GM23248 (cell line): ENCODE measurements around the gene FAM76B. TPM values are rescaled to one million over a fixed set of nuclear protein-coding genes. Genes with fewer than 3 reads are reported as not detected.

Source experiments
- DNase-seq: peaks from one replicate; pipeline ENCODE4 v3.0.0-alpha.2; 2015
- H2AFZ ChIP-seq: fragments of 200-600 bp; sonication (generic); 2 replicates; pipeline ENCODE4 v1.6.1; 2016; ENCODE audit warnings: antibody characterized with exemption
- H3F3A ChIP-seq: fragments of 200-600 bp; sonication (generic); 2 replicates; pipeline ENCODE4 v1.6.1; 2016; ENCODE audit warnings: mild to moderate bottlenecking, antibody characterized with exemption, mixed run types; ENCODE audit not compliant: insufficient read depth
- H3K27ac ChIP-seq: fragments of 200-600 bp; sonication (generic); 2 replicates; pipeline ENCODE4 v1.5.1; 2016; ENCODE audit warnings: mild to moderate bottlenecking
- H3K27me3 ChIP-seq: fragments of 200-600 bp; sonication (generic); replicated peaks from 2 replicates; pipeline ENCODE4 v1.6.1; 2016; ENCODE audit warnings: mild to moderate bottlenecking; ENCODE audit not compliant: insufficient read depth
- H3K36me3 ChIP-seq: fragments of 200-600 bp; sonication (generic); 2 replicates; pipeline ENCODE4 v1.6.1; 2016; ENCODE audit warnings: low read depth, mild to moderate bottlenecking
- H3K4me1 ChIP-seq: fragments of 200-600 bp; sonication (generic); 2 replicates; pipeline ENCODE4 v1.6.1; 2016; ENCODE audit warnings: mild to moderate bottlenecking; ENCODE audit not compliant: insufficient read depth
- H3K4me2 ChIP-seq: fragments of 200-600 bp; sonication (generic); one replicate; pipeline ENCODE4 v1.6.1; 2016; ENCODE audit warnings: mild to moderate bottlenecking; ENCODE audit not compliant: unreplicated experiment
- H3K4me3 ChIP-seq: fragments of 200-600 bp; sonication (generic); 2 replicates; pipeline ENCODE4 v1.5.1; 2016; ENCODE audit warnings: mild to moderate bottlenecking
- H3K79me2 ChIP-seq: fragments of 200-600 bp; sonication (generic); 2 replicates; pipeline ENCODE4 v1.6.1; 2016; ENCODE audit warnings: mild to moderate bottlenecking; ENCODE audit not compliant: insufficient read depth
- H3K9ac ChIP-seq: fragments of 200-600 bp; sonication (generic); 2 replicates; pipeline ENCODE4 v1.6.1; 2016; ENCODE audit warnings: mild to moderate bottlenecking
- H3K9me2 ChIP-seq: fragments of 200-600 bp; sonication (generic); 2 replicates; pipeline ENCODE4 v1.6.1; 2016; ENCODE audit warnings: mixed run types, mild to moderate bottlenecking, moderate library complexity; ENCODE audit not compliant: insufficient read depth
- H3K9me3 ChIP-seq: fragments of 200-600 bp; sonication (generic); one replicate; pipeline ENCODE4 v1.6.1; 2017; ENCODE audit warnings: low read depth
- H4K20me1 ChIP-seq: fragments of 200-600 bp; sonication (generic); 2 replicates; pipeline ENCODE4 v1.6.0; 2016; ENCODE audit not compliant: insufficient read depth
- EZH2 ChIP-seq: fragments of 200-600 bp; sonication (generic); IDR thresholded peaks from 2 replicates; pipeline ENCODE4 v1.6.1; 2018; ENCODE audit warnings: antibody characterized with exemption, mild to moderate bottlenecking; ENCODE audit not compliant: insufficient read depth, poor library complexity, severe bottlenecking
- EZH2phosphoT487 ChIP-seq: fragments of 200-600 bp; sonication (generic); IDR thresholded peaks from 2 replicates; pipeline ENCODE4 v1.6.1; 2018; ENCODE audit warnings: antibody characterized with exemption, moderate library complexity, mild to moderate bottlenecking, low read depth; ENCODE audit not compliant: insufficient read depth
- WGBS, 2 experiments: methylation state at CpG; one replicate each; pipeline ENCODE4 v1.1.6; 2015 to 2017; ENCODE audit warnings: low lambda C conversion rate in 2 of 2, low coverage in 1 of 2; ENCODE audit errors: missing lambda C conversion rate in 2 of 2; 5-methylcytosine and 5-hydroxymethylcytosine counted together
- in situ Hi-C: fragments of 300-500 bp; cut with MboI; formaldehyde crosslinking; loops from 2 replicates; pipeline ENCODE4 v1.15.0; 2020
- polyA plus RNA-seq: library from polyadenylated mRNA; unstranded; fragments of >200 nt; fragmentation: Nextera tagmentation; extraction: Ambion mirVana; gene quantifications from 2 replicates; pipeline ENCODE4 v1.2.1, GENCODE V29; 2016
- total RNA-seq: library from RNA; depleted of rRNA; stranded (reverse); fragments of >200 nt; shearing (Covaris generic); gene quantifications from 2 replicates; pipeline ENCODE4 v1.2.3, GENCODE V29; 2014; rRNA removed

The FAM76B gene
- total RNA-seq (10.4 and 15.0 TPM in 2 replicates), polyA plus RNA-seq (8.0 and 9.3 TPM in 2 replicates)

- no peaks in the 10 kb centered on the region for H4K20me1 ChIP-seq
- in situ Hi-C loops = no loop called here
- TF ChIP-seq EZH2phosphoT487 = no peak
- TF ChIP-seq EZH2 = no peak
- H3K27ac ChIP-seq = peak within 1 kb of the TSS; percentile 96
- H3K27me3 ChIP-seq = no peaks in the 10 kb centered on the region
- H3F3A ChIP-seq = peaks cover 4% of the 10 kb centered on the region; the same call in 1 of the 2 replicates
- peak within 1 kb of the TSS; percentile 87 for H3K4me3 ChIP-seq
- peak within 1 kb of the TSS; percentile 93 for H3K4me2 ChIP-seq
- H3K4me1 ChIP-seq = peaks cover 13% of the 10 kb centered on the region
- peaks cover 25% of the 10 kb centered on the region; the same call in 1 of the 2 replicates for H3K36me3 ChIP-seq
- H3K79me2 ChIP-seq = peaks cover 78% of the 10 kb centered on the region
- H2AFZ ChIP-seq = peak within 1 kb of the TSS; percentile 92
- DNase-seq = peak; percentile 99
- WGBS, 2 experiments = 1 to 3% methylated on average over 27 to 61 of the region's 62 CpGs
- H3K9me2 ChIP-seq = no peaks in the 10 kb centered on the region
- H3K9me3 ChIP-seq = no peaks in the 10 kb centered on the region
- H3K9ac ChIP-seq = peak within 1 kb of the TSS; percentile 96
Measured at GRCh38 chr11:95789506-95790122, at the start of gene FAM76B. FAM76B (minus strand) TSS chr11:95789782; CDS start chr11:95789478, 304 bp downstream.

- Histone ChIP-seq H3K27ac (peak overlapping the region; percentile 49), H4K20me1 (no peaks in the 10 kb centered on the region), H3K9ac (peak overlapping the region; percentile 32), H3K9me3 (no peaks in the 10 kb centered on the region), H2AFZ (no peak overlapping the region), H3K9me2 (no peaks in the 10 kb centered on the region), H3F3A (peaks cover 34% of the 10 kb centered on the region), H3K36me3 (peaks cover 28% of the 10 kb centered on the region), H3K4me3 (no peak overlapping the region), H3K4me2 (peak overlapping the region; percentile 11), H3K27me3 (no peaks in the 10 kb centered on the region), H3K79me2 (no peaks in the 10 kb centered on the region), H3K4me1 (peaks cover 27% of the 10 kb centered on the region)
- WGBS, 2 experiments = 10 to 11% methylated on average over 3 of the region's 3 CpGs
- peak; percentile 94 for DNase-seq
- in situ Hi-C loops = loop anchor here (10.0 kb wide), 1 partner anchor 579 kb away; no protein-coding TSS in a partner anchor
- TF ChIP-seq EZH2phosphoT487 (no peak), EZH2 (no peak)
Measured at GRCh38 chr11:95835768-95836488, 46.3 kb upstream of the FAM76B start.

GRCh38 chr11:95835351-95835750 lies 45.8 kb upstream of the FAM76B start:
- no peaks in the 10 kb centered on the region for H3K9me3 ChIP-seq
- peaks cover 33% of the 10 kb centered on the region for H3K4me1 ChIP-seq
- H3K9ac ChIP-seq = no peak overlapping the region
- no peaks in the 10 kb centered on the region for H3K79me2 ChIP-seq
- no peak overlapping the region for H3K27ac ChIP-seq
- 67 to 68% methylated on average over 3 of the region's 3 CpGs for WGBS, 2 experiments
- in situ Hi-C loops = loop anchor here (10.0 kb wide), 1 partner anchor 579 kb away; no protein-coding TSS in a partner anchor
- no peaks in the 10 kb centered on the region for H3K27me3 ChIP-seq
- no peak overlapping the region for H3K4me3 ChIP-seq
- no peaks in the 10 kb centered on the region for H3K9me2 ChIP-seq
- H4K20me1 ChIP-seq = no peaks in the 10 kb centered on the region
- H3K36me3 ChIP-seq = peaks cover 28% of the 10 kb centered on the region
- no peak overlapping the region for H2AFZ ChIP-seq
- H3K4me2 ChIP-seq = no peak overlapping the region
- peaks cover 36% of the 10 kb centered on the region for H3F3A ChIP-seq
- no peak for TF ChIP-seq EZH2phosphoT487
- no peak for TF ChIP-seq EZH2
- no peak for DNase-seq

GRCh38 chr11:95833378-95833777 lies 43.8 kb upstream of the FAM76B start:
- Histone ChIP-seq H3K9ac (no peak overlapping the region), H3K27me3 (no peaks in the 10 kb centered on the region), H3K36me3 (peaks cover 28% of the 10 kb centered on the region), H3K27ac (no peak overlapping the region), H3F3A (peaks cover 50% of the 10 kb centered on the region), H3K4me3 (no peak overlapping the region), H4K20me1 (no peaks in the 10 kb centered on the region), H3K4me1 (peaks cover 36% of the 10 kb centered on the region), H2AFZ (no peak overlapping the region), H3K9me2 (no peaks in the 10 kb centered on the region), H3K9me3 (no peaks in the 10 kb centered on the region), H3K4me2 (no peak overlapping the region), H3K79me2 (no peaks in the 10 kb centered on the region)
- TF ChIP-seq EZH2 (no peak), EZH2phosphoT487 (no peak)
- 48 to 62% methylated on average over 1 of the region's 1 CpG for WGBS, 2 experiments
- in situ Hi-C loops = loop anchor here (10.0 kb wide), 1 partner anchor 581 kb away; no protein-coding TSS in a partner anchor
- no peak for DNase-seq
